ENCODE measurements around the gene TIMELESS. TPM values are rescaled to one million over a fixed set of nuclear protein-coding genes. Genes with fewer than 3 reads are reported as not detected.

Gene TIMELESS
- polyA plus RNA-seq, 4 donors = 30.4 to 45.3 (median 40.8) TPM

Other genes starting within 250 kb of the TIMELESS start
- gene RNF41, start 227.5 kb downstream of the TIMELESS start, polyA plus RNA-seq (ENCODE audit: insufficient read length in 4 of 4) = 10 to 100 TPM; 44.0 to 46.6 (median 45.4) TPM
- 10 to 100 TPM; 28.6 to 32.9 (median 30.8) TPM for gene NABP2, start 225.1 kb downstream of the TIMELESS start, polyA plus RNA-seq (ENCODE audit: insufficient read length in 4 of 4)
- 10 to 100 TPM; 46.5 to 69.1 (median 59.7) TPM for gene SLC39A5, start 219.4 kb downstream of the TIMELESS start, polyA plus RNA-seq (ENCODE audit: insufficient read length in 4 of 4)
- gene ANKRD52, start 191.0 kb downstream of the TIMELESS start, polyA plus RNA-seq (ENCODE audit: insufficient read length in 4 of 4) = 10 to 100 TPM; 24.0 to 45.9 (median 31.5) TPM
- gene COQ10A, start 182.5 kb downstream of the TIMELESS start, polyA plus RNA-seq (ENCODE audit: insufficient read length in 4 of 4) = 10 to 100 TPM; 13.3 to 20.7 (median 19.0) TPM
- gene CS, start 149.1 kb downstream of the TIMELESS start, polyA plus RNA-seq (ENCODE audit: insufficient read length in 4 of 4) = 100 to 1,000 TPM; 169 to 213 (median 200) TPM
- gene CNPY2, start 133.4 kb downstream of the TIMELESS start, polyA plus RNA-seq (ENCODE audit: insufficient read length in 4 of 4) = 100 to 1,000 TPM; 143 to 174 (median 159) TPM
- gene PAN2, start 115.4 kb downstream of the TIMELESS start, polyA plus RNA-seq (ENCODE audit: insufficient read length in 4 of 4) = 100 to 1,000 TPM in 2 of 4 donors, 10 to 100 TPM in 2; 51.8 to 138 (median 92.9) TPM
- gene IL23A, start 110.5 kb downstream of the TIMELESS start, polyA plus RNA-seq (ENCODE audit: insufficient read length in 4 of 4) = 1 to 10 TPM in 1 of 4 donors, under 1 TPM in 3; 0.59 to 1.2 (median 0.75) TPM
- gene STAT2, start 89.3 kb downstream of the TIMELESS start, polyA plus RNA-seq (ENCODE audit: insufficient read length in 4 of 4) = 100 to 1,000 TPM in 2 of 4 donors, 10 to 100 TPM in 2; 71.1 to 156 (median 114) TPM
- under 1 TPM; 0.09 to 0.14 (median 0.12) TPM for gene APOF, start 86.6 kb downstream of the TIMELESS start, polyA plus RNA-seq (ENCODE audit: insufficient read length in 4 of 4)
- under 1 TPM in 3 of 4 donors, not detected in 1; 0.11 to 0.38 (median 0.21) TPM for gene MIP, start 5.2 kb upstream of the TIMELESS start, polyA plus RNA-seq (ENCODE audit: insufficient read length in 4 of 4)
- gene SPRYD4, start 19.2 kb upstream of the TIMELESS start, polyA plus RNA-seq (ENCODE audit: insufficient read length in 4 of 4) = 1 to 10 TPM; 3.4 to 7.4 (median 5.1) TPM
- 1 to 10 TPM; 1.2 to 3.0 (median 2.1) TPM for gene GLS2, start 38.7 kb upstream of the TIMELESS start, polyA plus RNA-seq (ENCODE audit: insufficient read length in 4 of 4)
- 10 to 100 TPM; 34.6 to 47.2 (median 39.0) TPM for gene RBMS2, start 72.4 kb upstream of the TIMELESS start, polyA plus RNA-seq (ENCODE audit: insufficient read length in 4 of 4)
- 100 to 1,000 TPM in 1 of 4 donors, 10 to 100 TPM in 3; 62.3 to 124 (median 80.5) TPM for gene BAZ2A, start 180.9 kb upstream of the TIMELESS start, polyA plus RNA-seq (ENCODE audit: insufficient read length in 4 of 4)
- gene ATP5F1B, start 196.6 kb upstream of the TIMELESS start, polyA plus RNA-seq (ENCODE audit: insufficient read length in 4 of 4) = 1,000 to 10,000 TPM in 2 of 4 donors, 100 to 1,000 TPM in 2; 822 to 1,339 (median 1,003) TPM
- 100 to 1,000 TPM; 267 to 334 (median 321) TPM for gene PTGES3, start 238.9 kb upstream of the TIMELESS start, polyA plus RNA-seq (ENCODE audit: insufficient read length in 4 of 4)

All from left renal cortex interstitium (tissue), 4 donors.